NCI-H146 treated with DMSO at 0.1 percent for 48 hours (cell line): ENCODE results near the gene IZUMO4.
"Not testable (repeated sequence)": the region's sequence is repeated elsewhere in the genome, so short reads cannot be mapped to it uniquely, and the experiment has no call there.

Source experiments
- DNase-seq: peaks from one replicate; lab custom pipeline; 2025; ENCODE audit not compliant: unreplicated experiment; lab: John Stamatoyannopoulos, UW

The IZUMO4 gene

DNA sequence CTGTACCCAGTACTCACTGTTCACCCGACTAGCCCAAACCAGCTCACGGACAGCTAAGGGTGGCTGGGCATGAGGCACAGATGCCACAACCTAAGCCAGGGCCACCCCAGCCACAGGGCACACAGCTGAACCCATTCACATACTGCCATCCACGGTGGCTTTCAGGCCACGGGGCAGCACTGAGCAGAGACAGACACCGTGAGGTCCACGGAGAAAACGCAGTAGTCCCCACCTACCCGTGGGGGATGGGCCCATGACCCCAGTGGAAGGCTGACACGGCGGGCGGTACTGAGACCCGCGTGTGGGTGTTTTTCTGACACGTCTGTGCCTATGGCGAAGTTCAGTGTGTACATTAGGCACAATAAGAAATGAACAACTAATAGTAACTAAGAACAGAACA is 25.5 kb downstream of the IZUMO4 start:
- no peak for DNase-seq

DNA sequence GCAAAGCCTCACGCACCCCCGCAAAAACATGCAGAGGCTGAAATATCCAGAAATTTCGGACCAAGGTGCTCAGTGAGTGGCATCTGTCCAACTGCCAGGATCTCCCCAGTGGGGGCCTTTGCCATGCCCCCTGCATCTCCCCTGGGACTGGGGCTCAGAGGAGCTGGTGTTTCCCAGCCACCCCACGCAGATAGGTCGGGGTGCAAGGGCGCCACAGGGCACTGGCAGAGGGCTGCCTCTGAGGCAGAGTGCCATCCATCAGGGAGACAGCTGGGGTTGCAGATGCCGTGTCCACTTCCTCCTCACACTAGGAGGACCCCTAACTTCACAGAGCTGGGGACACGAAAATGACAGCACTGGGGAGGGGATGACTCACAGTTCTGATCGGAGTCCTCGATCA is 26.3 kb downstream of the IZUMO4 start:
- DNase-seq: no peak

DNA sequence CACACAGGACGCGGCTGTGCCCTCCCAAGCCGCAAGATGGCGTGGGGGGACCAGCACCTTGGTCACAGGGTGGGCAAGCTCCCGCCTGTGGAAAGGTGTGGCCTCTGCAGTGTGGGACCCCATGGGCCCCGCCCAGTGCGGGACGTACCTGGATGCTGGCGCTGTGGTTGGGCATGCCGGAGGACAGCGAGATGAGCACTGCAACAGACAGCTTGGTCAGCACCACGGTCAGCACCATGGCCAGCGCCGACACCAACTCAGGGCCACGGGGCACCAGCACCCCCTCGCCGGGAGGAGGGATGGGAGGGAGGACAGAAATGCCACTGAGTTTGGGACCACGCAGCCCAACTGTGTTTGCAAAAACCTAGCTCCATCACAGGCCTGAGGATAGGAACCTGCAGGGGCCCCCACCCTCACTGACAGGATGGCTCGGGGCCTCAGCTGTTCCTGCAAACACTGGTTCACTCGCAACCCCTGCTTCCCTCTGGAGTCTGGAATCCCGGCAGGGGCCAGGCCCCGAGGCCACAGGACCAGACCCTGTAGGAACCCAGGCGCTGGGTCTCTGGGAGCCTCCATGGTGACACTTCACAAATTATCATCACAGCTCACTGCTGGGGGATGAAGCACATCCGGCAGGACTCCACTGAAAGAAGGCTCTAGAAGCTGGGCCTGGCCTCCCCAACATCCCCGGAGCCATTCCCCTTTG is 27.1 kb downstream of the IZUMO4 start:
- DNase-seq: no peak

DNA sequence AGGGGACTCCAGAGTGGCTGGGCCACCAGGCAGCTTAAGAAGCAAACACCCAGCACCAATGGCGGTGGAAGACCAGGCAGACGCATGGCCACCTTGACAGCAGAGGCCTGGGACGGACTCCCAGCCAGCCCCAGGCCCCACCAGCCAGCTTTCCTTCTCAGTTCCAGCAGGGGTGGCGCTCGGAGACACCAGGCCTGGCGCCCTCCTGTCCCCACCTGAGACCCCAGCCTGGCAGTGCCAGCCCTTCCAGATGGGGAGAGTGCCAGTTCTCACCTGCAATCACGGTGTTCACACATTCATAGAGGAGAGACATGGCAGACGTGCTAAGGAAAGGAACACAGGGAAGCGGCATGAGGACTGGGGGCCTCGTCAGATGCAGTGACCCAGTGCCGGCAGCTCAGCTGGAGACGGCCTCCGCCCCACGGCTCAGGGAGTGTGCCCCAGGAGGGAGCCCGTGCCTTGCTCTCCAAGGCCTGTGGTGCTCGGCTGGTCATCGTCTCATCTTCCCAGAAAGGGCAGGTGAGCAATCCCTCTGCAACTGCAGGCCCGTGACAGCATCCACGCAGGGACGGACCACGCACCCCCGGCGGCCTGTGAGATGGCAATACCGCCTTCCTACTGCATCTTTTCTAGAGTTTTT is 30.3 kb downstream of the IZUMO4 start:
- no peak for DNase-seq

DNA sequence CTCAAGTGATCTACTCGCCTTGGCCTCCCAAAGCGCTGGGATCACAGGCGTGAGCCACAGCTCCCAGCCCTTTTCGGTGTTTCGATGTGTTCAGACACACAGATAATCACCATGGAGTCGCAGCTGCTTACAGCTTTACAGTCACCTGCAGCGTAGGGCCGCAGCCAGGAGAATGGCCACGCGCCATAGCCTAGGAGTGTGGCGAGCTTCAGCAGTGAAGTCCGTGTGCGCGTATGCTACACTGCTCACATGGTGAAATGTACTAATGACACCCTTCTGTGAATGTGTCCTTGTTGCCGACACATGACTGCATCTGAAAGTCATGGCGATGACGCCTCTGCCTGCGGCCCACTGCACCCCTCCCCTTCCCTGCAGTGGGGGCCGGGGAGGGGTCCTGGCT is 31.0 kb downstream of the IZUMO4 start:
- DNase-seq: no peak

DNA sequence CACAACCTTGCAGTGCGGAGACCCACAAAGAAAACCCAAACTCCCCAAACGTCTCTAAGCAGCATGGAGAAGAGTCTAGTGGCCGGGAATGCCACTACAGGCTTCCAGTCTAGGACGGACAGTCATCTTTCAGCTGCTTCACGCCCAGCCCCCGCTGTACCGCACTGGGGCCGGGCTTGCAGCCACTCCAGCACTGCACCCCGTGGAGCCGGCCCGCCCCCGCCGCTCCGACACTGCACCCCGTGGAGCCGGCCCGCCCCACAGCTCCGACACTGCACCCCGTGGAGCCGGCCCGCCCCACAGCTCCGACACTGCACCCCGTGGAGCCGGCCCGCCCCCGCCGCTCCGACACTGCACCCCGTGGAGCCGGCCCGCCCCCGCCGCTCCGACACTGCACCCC is 31.5 kb downstream of the IZUMO4 start:
- DNase-seq: not testable (repeated sequence)

DNA sequence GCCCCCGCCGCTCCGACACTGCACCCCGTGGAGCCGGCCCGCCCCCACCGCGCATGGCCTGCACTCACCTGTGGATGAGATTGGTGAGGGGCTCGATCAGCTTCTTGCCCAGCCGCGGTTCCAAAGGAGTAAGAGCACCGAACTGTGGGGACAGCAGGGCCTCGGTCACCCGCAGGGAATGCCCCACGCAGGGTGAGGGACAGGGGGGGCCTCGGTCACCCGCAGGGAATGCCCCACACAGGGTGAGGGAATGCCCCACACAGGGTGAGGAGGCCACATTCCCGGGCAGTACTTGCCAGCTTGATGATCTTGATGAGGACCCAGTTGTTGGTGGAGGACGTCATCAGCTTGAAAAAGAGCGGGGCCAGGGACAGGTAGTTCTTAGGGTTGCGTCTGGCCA is 32.3 kb downstream of the IZUMO4 start:
- DNase-seq: no peak

DNA sequence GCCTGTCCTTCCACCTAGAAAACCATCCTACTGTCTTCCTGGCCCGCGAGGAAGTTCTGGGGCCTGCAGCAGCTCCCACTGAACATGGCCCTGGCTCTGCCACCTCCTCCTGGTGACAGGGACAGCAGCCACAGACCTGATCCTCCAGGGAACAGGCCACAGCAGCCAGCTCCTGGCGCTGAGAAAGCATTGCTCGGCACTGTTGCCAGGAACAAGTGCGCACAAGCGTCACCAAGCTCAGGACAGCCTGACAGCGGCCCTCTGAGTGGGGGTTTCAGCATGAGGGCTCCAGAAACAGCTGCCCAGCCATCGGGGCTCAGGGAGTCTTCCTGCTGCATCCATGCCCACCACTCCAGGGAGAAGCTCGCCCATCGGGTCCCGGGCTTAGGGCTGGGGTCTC is 32.8 kb downstream of the IZUMO4 start:
- no peak for DNase-seq

DNA sequence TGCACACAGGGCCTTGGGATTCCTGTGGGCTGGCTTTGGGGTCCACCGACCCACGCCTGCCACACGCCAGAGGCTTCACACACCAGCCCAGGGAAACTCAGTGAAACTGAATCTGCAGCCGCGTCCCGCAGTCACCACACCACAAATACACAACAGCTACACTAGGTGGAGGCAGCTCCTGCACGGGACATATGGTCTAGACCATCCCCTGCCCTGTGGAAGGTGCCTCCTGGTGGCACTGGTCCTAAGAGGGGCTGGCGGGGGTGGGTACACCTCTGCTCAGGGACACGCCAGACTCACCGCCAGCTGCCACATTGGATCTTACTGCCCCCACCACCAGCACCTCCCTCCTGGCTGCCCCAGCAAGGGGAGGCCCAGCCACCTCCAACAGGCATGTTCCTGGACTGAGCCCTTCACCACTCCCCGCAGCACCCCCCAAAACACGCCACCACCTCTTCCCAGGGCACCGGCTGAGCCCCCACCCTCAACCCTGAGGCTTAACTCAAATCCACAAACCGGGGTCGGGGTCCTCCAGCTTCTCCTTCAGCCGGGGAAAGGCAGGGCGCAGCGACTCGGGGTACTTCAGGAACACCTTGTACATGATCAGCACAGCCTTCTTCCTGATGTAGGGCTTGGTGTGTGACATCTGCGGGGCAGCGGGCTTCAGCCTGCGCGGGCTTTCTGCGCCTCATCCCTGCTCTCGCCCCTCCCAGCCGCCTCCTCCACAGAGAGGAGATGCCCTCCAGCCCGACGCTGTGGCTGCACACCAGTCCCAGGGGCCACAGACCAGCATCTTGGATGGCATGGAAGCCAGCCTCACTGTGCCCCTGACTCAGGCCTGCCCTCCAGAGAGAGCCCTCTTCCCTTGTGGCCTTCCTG is 33.4 kb downstream of the IZUMO4 start:
- no peak for DNase-seq

DNA sequence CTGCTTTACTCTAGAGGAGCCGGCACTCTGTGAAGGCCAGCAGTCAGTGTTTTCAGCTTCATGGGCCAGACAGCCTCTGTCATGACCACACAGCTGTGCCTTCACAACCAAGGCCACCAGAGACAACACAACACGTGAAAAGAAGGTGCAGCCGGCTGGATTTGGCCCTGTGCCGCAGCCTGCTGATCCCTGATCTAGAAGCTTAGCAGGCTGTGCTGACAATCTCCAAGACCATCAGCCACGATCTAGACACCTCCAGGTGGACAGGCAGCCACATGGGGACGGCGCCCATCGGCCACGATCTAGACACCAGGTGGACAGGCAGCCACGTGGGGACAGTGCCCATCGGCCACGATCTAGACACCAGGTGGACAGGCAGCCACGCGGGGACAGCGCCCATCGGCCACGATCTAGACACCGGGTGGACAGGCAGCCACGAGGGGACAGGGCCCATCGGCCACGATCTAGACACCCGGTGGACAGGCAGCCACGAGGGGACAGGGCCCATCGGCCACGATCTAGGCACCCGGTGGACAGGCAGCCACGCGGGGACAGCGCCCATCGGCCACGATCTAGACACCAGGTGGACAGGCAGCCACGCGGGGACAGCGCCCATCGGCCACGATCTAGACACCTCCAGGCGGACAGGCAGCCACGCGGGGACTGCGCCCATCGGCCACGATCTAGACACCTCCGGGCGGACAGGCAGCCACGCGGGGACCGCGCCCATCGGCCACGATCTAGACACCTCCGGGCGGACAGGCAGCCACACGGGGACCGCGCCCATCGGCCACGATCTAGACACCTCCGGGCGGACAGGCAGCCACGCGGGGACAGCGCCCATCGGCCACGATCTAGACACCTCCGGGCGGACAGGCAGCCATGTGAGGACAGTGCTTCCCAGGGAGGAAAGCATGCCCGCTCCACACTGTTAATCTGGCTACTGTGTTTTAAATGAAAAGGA is 34.6 kb downstream of the IZUMO4 start:
- DNase-seq: not testable (repeated sequence)

DNA sequence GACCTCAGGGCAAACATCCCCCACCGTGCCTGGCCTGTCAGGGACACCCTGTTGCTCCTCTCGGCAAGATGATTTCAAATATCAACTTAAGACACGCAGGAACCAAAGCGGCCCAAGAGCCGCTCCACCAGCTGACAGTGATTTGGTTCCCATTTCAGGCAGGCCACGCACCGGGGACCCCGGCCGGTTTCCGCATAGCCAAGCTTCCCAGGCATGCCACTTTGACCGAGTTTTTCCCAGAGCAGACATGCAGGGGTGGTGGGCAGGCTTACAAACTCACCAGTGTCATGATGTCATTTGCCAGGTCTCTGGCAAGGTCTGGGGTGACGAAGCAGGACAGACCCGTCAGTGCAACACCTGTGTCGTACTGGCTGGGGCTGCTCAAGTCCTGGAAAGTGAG is 35.5 kb downstream of the IZUMO4 start:
- no peak for DNase-seq

DNA sequence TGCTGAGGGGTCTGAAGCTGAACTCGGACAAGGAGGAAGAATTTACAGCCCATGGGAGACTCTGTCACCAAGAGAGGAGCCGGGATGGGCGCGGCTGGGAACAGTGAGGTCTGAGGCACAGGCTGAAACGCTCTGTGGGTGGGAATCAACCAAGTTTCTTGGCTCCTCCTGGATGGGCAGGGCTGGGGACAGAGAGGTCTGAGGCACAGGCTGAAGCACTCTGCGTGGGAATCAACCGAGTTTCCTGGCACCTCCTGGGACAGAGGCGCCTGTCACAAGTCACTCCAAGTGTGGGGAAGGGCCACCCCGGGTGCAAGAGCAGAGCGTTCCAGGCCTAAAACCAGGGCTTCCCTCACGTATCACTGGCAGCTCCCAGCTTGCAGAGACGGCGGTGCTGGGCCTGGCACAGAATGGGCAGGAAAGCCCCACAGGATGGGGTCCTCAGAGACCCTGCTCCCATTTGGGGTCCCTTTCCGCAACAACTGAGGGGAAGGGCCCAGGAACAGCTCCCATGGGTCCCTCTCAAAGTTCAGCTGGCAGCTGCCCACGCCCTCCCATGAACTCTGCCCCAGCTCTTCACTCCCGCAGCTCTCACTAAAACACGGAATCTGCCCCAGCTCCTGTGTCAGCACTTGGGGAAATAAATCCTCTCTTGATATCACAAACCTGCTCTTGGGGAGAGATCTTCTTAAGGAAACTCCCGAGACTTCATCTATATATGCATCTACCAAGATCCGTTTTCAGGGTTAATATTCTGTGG is 36.2 kb downstream of the IZUMO4 start:
- DNase-seq: no peak

DNA sequence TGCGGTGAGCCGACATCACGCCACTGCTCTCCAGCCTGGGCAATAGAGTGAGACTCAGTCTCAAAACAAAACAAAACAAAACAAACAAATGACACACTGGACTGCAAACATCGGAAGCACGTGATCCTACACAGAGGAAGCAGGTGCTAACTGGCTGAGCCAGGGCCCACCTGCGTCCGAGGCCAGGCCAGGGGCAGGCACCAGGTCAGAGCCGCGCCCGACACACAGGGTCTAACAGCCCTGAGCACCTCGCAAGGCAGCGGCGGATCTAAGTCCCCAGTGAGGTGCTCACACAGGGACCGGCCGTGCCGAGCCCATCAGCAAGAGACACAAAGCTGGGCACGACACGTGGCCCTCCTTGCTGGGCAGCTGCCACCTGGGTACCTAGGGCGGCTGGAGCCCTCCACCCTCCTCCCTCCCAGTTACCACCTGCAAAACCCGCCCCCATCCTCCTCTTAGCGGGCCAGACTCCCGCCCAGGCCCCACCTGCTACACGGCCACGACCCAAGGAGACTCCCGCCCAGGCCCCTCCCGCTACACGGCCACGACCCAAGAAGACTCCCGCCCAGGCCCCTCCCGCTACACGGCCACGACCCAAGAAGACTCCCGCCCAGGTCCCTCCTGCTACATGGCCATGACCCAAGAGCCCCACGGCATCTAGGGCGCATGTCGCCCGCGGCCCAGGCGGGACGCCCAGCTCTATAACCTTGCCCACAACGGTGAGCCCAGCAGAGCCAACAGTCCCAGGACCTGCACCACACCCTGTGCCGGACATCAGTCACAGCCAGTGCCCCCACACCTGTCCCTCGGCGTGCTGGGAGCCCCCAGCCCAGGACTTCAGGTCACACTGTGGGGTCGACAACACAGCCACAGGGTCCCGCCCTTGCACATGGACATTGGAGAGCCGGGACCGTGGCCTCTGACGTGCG is 39.0 kb downstream of the IZUMO4 start:
- DNase-seq: no peak

DNA sequence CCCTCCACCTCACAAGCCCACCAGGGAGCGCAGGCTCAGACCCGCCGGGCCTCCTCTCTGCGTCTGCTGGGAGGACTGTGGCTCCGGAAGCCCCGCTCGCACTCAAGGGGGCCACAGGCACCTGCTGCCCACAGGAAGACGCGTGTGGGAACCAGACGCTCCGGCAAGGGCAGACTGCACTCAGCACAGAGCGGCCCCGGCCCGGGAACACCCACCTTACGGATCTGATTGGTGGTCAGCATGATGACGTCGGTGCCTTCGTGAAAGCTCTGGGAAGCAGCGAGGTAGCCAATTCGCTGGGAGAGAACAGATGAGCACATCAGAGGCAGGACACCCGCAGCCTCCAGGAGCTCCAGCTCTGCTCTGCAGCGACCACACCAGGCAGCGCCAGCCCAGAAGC is 40.1 kb downstream of the IZUMO4 start:
- DNase-seq: no peak

DNA sequence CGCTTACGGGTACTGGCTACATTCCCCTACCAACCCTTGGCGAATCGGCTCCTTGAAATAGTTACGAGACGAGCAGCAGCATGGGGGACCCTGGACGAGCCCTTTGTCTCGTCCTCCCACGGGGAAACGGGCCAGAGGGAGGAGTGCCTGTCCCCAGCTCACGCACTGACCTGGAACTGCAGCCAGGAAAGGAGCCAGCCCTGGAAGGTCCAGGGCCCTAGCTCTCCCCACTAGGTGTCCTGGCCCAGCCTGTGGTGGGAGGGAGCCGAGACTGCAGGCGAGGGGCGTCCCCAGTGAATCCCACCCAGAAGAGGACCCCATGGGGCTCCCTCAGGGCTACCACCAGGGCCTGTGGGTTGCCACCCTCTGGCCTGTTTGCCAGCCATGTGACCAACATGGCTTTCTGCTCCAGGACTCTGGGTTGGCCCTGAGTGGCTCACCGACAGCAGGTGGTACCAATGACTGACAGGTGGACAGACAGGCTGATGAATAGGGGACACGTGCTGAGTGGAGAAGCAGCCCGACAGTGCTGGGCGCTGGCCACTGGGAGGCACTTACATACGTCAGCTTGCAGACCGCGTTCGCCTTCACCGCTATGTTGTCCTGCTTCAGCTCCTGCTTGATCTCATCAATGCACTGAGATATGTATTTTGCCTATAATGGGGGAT is 41.5 kb downstream of the IZUMO4 start:
- DNase-seq: no peak

DNA sequence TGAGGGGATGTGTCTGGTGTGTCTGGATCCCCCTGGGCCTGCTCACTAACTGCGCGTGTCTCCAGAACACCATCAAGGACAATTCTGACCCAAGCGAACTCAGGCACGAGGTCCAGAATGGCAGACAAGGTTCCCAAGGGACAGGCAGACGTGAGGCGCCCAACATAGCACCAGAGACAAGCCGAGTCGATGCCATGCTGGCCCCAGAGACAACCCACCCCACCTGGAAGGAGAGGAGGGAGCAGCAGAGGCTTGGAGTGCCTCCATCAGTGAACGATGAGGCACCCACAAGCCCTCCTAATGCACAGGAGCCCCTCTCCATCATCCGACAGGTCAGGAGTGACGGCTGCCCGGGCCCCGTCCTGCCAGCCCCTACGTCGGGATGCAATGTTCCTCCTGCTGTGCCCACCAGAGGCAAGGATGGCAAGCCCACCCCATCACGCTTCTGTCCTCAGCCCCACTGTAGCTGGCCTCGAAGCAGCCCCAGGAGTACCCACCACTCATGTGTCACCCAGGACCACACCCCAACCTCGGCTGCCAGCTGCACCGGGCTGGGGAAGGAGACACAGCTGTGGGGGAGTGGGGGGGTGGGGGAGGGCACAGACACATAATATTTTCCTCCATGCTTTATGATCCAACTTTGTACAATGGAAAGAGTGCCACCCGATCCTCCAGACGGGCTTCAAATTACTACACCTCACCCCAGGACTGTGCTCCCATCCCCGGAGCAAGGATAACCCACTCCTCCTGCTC is 42.8 kb downstream of the IZUMO4 start:
- DNase-seq: no peak

DNA sequence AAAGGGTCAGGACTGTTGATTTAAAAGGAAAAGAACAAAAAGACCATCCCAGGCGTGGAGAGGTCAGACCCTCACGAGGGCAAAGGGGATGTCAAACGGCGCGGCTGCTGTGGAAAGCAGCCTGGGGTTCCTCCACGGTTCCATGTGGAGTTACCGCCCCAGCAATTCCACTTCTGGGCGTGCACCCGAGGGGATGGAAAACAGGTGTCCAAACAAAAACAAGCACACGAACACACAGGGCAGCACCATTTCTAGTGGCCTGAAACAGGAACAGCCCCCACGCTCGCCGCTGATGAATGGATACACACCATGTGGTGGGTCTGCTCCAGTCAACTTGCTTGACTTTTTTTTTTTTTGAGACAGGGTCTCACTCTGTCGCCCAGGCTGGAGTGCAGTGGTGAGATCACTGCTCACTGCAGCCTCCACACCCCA is 43.4 kb downstream of the IZUMO4 start:
- no peak for DNase-seq
